HCT116 (cell line): Measurements from ENCODE around the gene TTYH3. TPM values are rescaled to one million over a fixed set of nuclear protein-coding genes. Genes with fewer than 3 reads are reported as not detected.

Source experiments
- ATAC-seq: fragments of 200-7000 bp; cut with Tn5 transposase; 2 replicates; pipeline ENCODE4 v1.9.1; 2020; ENCODE audit warnings: mild to moderate bottlenecking, moderate library complexity
- BruUV-seq: library from RNA; stranded (reverse); fragments of 400-500 nt; replicated peaks from 2 replicates; lab custom pipeline; 2021; lab: Mats Ljungman, UMichigan
- CTCF ChIA-PET: fragments of 300-600 bp; sonication (Branson Sonifier 250); formaldehyde crosslinking; loops from one replicate; lab custom pipeline; 2021; ENCODE audit warnings: antibody characterized with exemption; lab: Charles Lee
- POLR2A ChIA-PET: fragments of 300-600, 350-600 bp; sonication (Branson Sonifier 250); formaldehyde crosslinking; loops from one replicate; lab custom pipeline; 2021; ENCODE audit warnings: antibody characterized with exemption; lab: Charles Lee
- RAD21 ChIA-PET, 2 experiments: fragments of 300-600 bp; sonication (Branson Sonifier 250); formaldehyde crosslinking; loops; one replicate each; lab custom pipeline; 2023; ENCODE audit warnings: low total read pairs in 2 of 2; ENCODE audit not compliant: uncharacterized antibody in 2 of 2, unreplicated experiment in 2 of 2, low non-redundant PET in 1 of 2; lab: Charles Lee
- DNase-seq: peaks from one replicate; pipeline ENCODE4 v3.0.0-alpha.2; 2010; ENCODE audit warnings: low read depth, low spot score
- H2AFZ ChIP-seq: fragments of 200-600 bp; shearing (Covaris generic), sonication (generic); 2 replicates; pipeline ENCODE4 v1.6.1; 2017; ENCODE audit warnings: low read depth, mixed run types, mixed read lengths, antibody characterized with exemption, low read length; ENCODE audit not compliant: poor library complexity, severe bottlenecking
- H3K27ac ChIP-seq: 2 replicates; pipeline ENCODE4 v1.5.1; 2012; ENCODE audit warnings: low read depth, low read length
- H3K27me3 ChIP-seq: fragments of 200-600 bp; sonication (generic); 2 replicates; pipeline ENCODE4 v1.6.1; 2016; ENCODE audit warnings: mixed run types, low read length, mixed read lengths; ENCODE audit not compliant: insufficient read depth
- H3K36me3 ChIP-seq, 2 experiments: fragments of 200-500 bp in 1 of 2; fragments of 200-600 bp in 1 of 2; sonication (Bioruptor generic) in 1 of 2; sonication (generic) in 1 of 2; 2 replicates each; pipeline versions ENCODE4 v1.5.1 to v1.6.1; 2014 to 2016; ENCODE audit warnings: low read length in 2 of 2, inconsistent platforms in 1 of 2, mixed read lengths in 1 of 2, mixed run types in 1 of 2; ENCODE audit not compliant: insufficient read depth in 2 of 2, control insufficient read depth in 1 of 2
- H3K4me1 ChIP-seq, 2 experiments: fragments of 200-600 bp in 1 of 2; sonication (generic) in 1 of 2; 2 replicates each; pipeline versions ENCODE4 v1.5.1 to v1.6.1; 2012 to 2017; ENCODE audit warnings: low read length in 2 of 2, inconsistent platforms in 1 of 2, mild to moderate bottlenecking in 1 of 2, mixed read lengths in 1 of 2, mixed run types in 1 of 2, moderate library complexity in 1 of 2; ENCODE audit not compliant: insufficient read depth in 2 of 2, control insufficient read depth in 1 of 2
- H3K4me2 ChIP-seq: fragments of 200-600 bp; sonication (generic); 2 replicates; pipeline ENCODE4 v1.6.1; 2017; ENCODE audit warnings: mixed run types, low read length, mixed read lengths
- H3K4me3 ChIP-seq, 2 experiments: fragments of 200-600 bp in 1 of 2; sonication (generic) in 1 of 2; replicated peaks in 1 of 2; 2 replicates each; pipeline ENCODE4 v1.5.1; 2011 to 2016; ENCODE audit warnings: low read length in 2 of 2, control low read depth in 1 of 2, low read depth in 1 of 2, mild to moderate bottlenecking in 1 of 2, mixed read lengths in 1 of 2, mixed run types in 1 of 2
- H3K79me2 ChIP-seq: fragments of 200-600 bp; sonication (generic); 2 replicates; pipeline ENCODE4 v1.6.1; 2017; ENCODE audit warnings: mild to moderate bottlenecking, mixed run types, low read length, moderate library complexity, mixed read lengths; ENCODE audit not compliant: insufficient read depth
- H3K9ac ChIP-seq: fragments of 200-600 bp; sonication (generic); 2 replicates; pipeline ENCODE4 v1.6.1; 2016; ENCODE audit warnings: low read length, mixed read lengths
- H3K9me2 ChIP-seq: fragments of 200-600 bp; sonication (generic), shearing (Covaris generic); 2 replicates; pipeline ENCODE4 v1.6.1; 2017; ENCODE audit warnings: mixed run types, mild to moderate bottlenecking, moderate library complexity; ENCODE audit not compliant: insufficient read depth
- H3K9me3 ChIP-seq, 2 experiments: fragments of 200-500 bp in 1 of 2; fragments of 200-600 bp in 1 of 2; sonication (Bioruptor generic) in 1 of 2; sonication (generic) in 1 of 2; 2 replicates each; pipeline ENCODE4 v1.6.1; 2014 to 2017; ENCODE audit warnings: low read length in 2 of 2, mixed read lengths in 2 of 2, inconsistent platforms in 1 of 2, low read depth in 1 of 2, mild to moderate bottlenecking in 1 of 2, mixed run types in 1 of 2, moderate library complexity in 1 of 2; ENCODE audit not compliant: control insufficient read depth in 1 of 2, insufficient read depth in 1 of 2
- H4K20me1 ChIP-seq: fragments of 200-600 bp; sonication (generic), shearing (Covaris generic); 2 replicates; pipeline ENCODE4 v1.6.1; 2017; ENCODE audit warnings: mixed run types, mild to moderate bottlenecking, moderate library complexity; ENCODE audit not compliant: insufficient read depth
- EZH2phosphoT487 ChIP-seq: fragments of 200-600 bp; IDR thresholded peaks from 2 replicates; pipeline ENCODE4 v1.6.1; 2018; ENCODE audit warnings: antibody characterized with exemption, borderline replicate concordance
- POLR2A ChIP-seq: IDR thresholded peaks from 2 replicates; pipeline ENCODE4 v1.7.0; 2011; ENCODE audit warnings: borderline replicate concordance; ENCODE audit not compliant: insufficient read depth, insufficient read length; ENCODE audit errors: extremely low read depth
- POLR2AphosphoS5 ChIP-seq: IDR thresholded peaks from 2 replicates; pipeline ENCODE4 v1.6.1; 2011; ENCODE audit warnings: mild to moderate bottlenecking, low read depth, low read length, moderate library complexity
- SRF ChIP-seq: IDR thresholded peaks from 2 replicates; pipeline ENCODE4 v1.6.1; 2012; ENCODE audit warnings: low read depth
- TCF7L2 ChIP-seq: IDR thresholded peaks from 2 replicates; pipeline ENCODE4 v1.7.0; 2011; ENCODE audit warnings: borderline replicate concordance, inconsistent platforms; ENCODE audit not compliant: insufficient read depth, insufficient read length; ENCODE audit errors: extremely low read depth
- YY1 ChIP-seq: IDR thresholded peaks from 2 replicates; pipeline ENCODE4 v1.6.1; 2011; ENCODE audit warnings: low read length, low read depth, moderate library complexity, mild to moderate bottlenecking; ENCODE audit not compliant: insufficient replicate concordance; ENCODE audit errors: extremely low read depth
- ZFX ChIP-seq: fragments of 450-650 bp; IDR thresholded peaks from 2 replicates; pipeline ENCODE4 v1.6.1; 2017
- intact Hi-C: fragments of 100-400 bp; cut with micrococcal nuclease; formaldehyde crosslinking; loops from 2 replicates; pipeline ENCODE4 v1.10.0; 2022
- total RNA-seq: library from RNA; stranded (reverse); gene quantifications from one replicate; pipeline ENCODE4 v1.2.1, GENCODE V29; 2021; ENCODE audit not compliant: unreplicated experiment
- TF ChIP-seq, protein P1 (sequence below): IDR thresholded peaks from 2 replicates; pipeline ENCODE4 v1.6.1; 2012

The TTYH3 gene
- total RNA-seq, 1 experiment from 2014 or later, result 40.3 TPM

- no peak overlapping the region for H3K9ac ChIP-seq
- ChIA-PET CTCF (no interaction called here), POLR2A (interaction anchor here (0.6 to 0.8 kb wide), 2 partner anchors 19 to 57 kb away, joined by 3 to 6 read pairs; no protein-coding TSS in a partner anchor), RAD21 (no interaction called here)
- H2AFZ ChIP-seq, result no peak overlapping the region
- DNase-seq (peak; percentile 39), ATAC-seq (peak; percentile 91)
- peaks cover 3 to 11% of the 10 kb centered on the region in 2 experiments; a peak in 3 of 4 replicates for H3K4me1 ChIP-seq
- H3K27ac ChIP-seq, result no peak overlapping the region
- H3K79me2 ChIP-seq, result no peaks in the 10 kb centered on the region
- TF ChIP-seq SRF, result no peak
- TF ChIP-seq POLR2A, result no peak
- no peak for TF ChIP-seq POLR2AphosphoS5
- no peak for TF ChIP-seq ZFX
- TF ChIP-seq TCF7L2, result no peak
- no peak for TF ChIP-seq EZH2phosphoT487
- TF ChIP-seq, protein P1, sequence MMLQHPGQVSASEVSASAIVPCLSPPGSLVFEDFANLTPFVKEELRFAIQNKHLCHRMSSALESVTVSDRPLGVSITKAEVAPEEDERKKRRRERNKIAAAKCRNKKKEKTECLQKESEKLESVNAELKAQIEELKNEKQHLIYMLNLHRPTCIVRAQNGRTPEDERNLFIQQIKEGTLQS, result no peak
- TF ChIP-seq YY1, result no peak
- no TSS peak for BruUV-seq
- no peaks in the 10 kb centered on the region for H3K36me3 ChIP-seq
- no peaks in the 10 kb centered on the region for H3K9me3 ChIP-seq
- no peak overlapping the region for H3K4me3 ChIP-seq
- H3K27me3 ChIP-seq, result no peaks in the 10 kb centered on the region
- no peaks in the 10 kb centered on the region for H3K9me2 ChIP-seq
- intact Hi-C loops, result no loop called here
- no peaks in the 10 kb centered on the region for H4K20me1 ChIP-seq
- H3K4me2 ChIP-seq, result no peak overlapping the region
These were observed 19.2 kb upstream of the TTYH3 start for GRCh38 chr7:2612445-2613097.
